B cell (primary cell): ENCODE data around the gene TTC27.

Experiments used
- CTCF ChIP-seq: fragments of 200-600 bp; IDR thresholded peaks from one replicate; pipeline ENCODE4 v1.8.0; 2022; ENCODE audit warnings: antibody characterized with exemption, mild to moderate bottlenecking
- EZH2 ChIP-seq: IDR thresholded peaks from 2 replicates; pipeline ENCODE4 v1.6.1; 2012; ENCODE audit warnings: borderline replicate concordance, low read depth, mild to moderate bottlenecking, moderate library complexity, low read length; ENCODE audit not compliant: insufficient read depth, poor library complexity, severe bottlenecking

GRCh38 chr2:32739664-32740063, 111.8 kb downstream of the TTC27 start:
- TF ChIP-seq EZH2 (no peak), CTCF (no peak)
